Measurements from ENCODE around the gene OGFOD3.

The OGFOD3 gene

DNA sequence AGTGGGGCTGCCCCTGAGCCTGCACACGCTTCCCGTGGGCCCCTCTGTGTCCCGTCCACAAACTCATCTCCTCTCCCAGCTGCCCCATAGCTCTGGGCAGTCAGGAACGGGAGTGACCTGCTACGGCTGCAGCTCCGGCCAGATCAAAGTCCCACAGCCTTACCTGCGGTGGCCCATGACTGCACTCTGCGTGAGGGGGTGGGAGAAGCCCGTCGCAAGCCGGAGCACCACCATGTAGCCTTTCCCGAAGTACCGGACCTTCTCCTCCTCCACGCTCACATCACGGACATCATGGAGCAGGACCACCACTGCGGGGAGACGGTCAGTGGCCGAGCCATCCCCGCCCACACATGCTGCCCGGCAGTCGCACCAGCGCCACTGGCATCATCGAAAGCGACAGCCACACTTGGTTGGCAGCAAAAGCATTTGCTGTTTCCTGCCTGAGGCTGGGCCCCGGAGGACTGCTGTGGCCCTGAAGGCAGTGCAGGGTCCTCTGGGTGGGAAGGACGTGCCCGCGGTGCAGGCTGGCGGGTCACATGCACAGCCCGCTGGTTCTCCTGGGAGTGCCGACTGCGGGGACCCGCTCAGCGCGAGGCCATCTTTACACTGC lies 26.0 kb upstream of the OGFOD3 start:
- no peak overlapping the region for H3K9ac ChIP-seq
- H3K27me3 ChIP-seq (ENCODE audit: control insufficient read depth, insufficient read depth, low read length) = no peaks in the 10 kb centered on the region
- H3K4me3 ChIP-seq (ENCODE audit: low read depth, low read length) = no peak overlapping the region
- no peak overlapping the region for H3K27ac ChIP-seq
- no peak overlapping the region for H3K4me2 ChIP-seq (ENCODE audit: low read length)
- H3K36me3 ChIP-seq (ENCODE audit: control insufficient read depth, insufficient read depth, low read length) = no peaks in the 10 kb centered on the region
- TF ChIP-seq, protein P1, sequence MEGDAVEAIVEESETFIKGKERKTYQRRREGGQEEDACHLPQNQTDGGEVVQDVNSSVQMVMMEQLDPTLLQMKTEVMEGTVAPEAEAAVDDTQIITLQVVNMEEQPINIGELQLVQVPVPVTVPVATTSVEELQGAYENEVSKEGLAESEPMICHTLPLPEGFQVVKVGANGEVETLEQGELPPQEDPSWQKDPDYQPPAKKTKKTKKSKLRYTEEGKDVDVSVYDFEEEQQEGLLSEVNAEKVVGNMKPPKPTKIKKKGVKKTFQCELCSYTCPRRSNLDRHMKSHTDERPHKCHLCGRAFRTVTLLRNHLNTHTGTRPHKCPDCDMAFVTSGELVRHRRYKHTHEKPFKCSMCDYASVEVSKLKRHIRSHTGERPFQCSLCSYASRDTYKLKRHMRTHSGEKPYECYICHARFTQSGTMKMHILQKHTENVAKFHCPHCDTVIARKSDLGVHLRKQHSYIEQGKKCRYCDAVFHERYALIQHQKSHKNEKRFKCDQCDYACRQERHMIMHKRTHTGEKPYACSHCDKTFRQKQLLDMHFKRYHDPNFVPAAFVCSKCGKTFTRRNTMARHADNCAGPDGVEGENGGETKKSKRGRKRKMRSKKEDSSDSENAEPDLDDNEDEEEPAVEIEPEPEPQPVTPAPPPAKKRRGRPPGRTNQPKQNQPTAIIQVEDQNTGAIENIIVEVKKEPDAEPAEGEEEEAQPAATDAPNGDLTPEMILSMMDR (IDR thresholded peaks at IDR 0.05) = no peak
- H2AFZ ChIP-seq = no peak overlapping the region
- peaks cover 15% of the 10 kb centered on the region for H3K4me1 ChIP-seq
- H3K79me2 ChIP-seq = no peaks in the 10 kb centered on the region
- H3K9me3 ChIP-seq (ENCODE audit: control insufficient read depth, low read length) = no peaks in the 10 kb centered on the region

DNA sequence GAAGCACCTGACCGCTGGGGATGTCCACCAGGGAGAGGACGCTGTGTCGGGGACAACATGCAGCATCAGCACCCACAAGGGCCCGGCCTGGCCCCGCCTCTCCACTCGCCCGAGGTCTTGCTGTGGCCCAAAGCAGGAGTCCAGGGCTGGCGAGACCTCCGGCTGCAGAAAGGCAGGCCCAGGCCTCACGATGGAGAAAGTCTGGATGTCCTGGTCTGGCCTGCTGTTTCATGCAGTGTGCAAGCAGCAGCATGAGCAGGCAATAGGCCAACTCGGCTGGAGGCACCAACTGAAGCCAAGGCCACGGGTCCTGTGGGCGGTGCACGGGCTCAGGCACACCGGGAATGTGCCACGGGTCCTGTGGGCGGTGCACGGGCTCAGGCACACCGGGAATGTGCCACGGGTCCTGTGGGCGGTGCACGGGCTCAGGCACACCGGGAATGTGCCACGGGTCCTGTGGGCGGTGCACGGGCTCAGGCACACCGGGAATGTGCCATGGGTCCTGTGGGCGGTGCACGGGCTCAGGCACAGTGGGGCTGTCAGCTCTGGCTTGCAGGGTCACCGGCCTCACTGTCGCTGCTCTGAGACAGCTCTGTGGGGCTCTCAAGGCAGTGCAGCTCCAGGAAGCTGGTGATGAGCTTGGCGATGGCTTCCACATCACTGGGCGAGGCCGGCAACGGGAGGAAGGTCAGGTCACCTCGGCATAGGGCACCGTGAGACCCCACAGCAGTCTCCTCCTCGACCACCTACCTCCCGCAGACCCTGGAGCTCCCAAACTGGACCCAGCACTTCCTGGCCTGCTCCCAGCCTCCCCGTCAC lies 25.3 kb upstream of the OGFOD3 start:
- Histone ChIP-seq H3K27me3 (ENCODE audit: control insufficient read depth, insufficient read depth, low read length) (no peaks in the 10 kb centered on the region), H3K27ac (no peak overlapping the region), H3K79me2 (no peaks in the 10 kb centered on the region), H2AFZ (no peak overlapping the region), H3K4me1 (peaks cover 15% of the 10 kb centered on the region), H3K9me3 (ENCODE audit: control insufficient read depth, low read length) (no peaks in the 10 kb centered on the region), H3K9ac (no peak overlapping the region), H3K4me2 (ENCODE audit: low read length) (no peak overlapping the region), H3K36me3 (ENCODE audit: control insufficient read depth, insufficient read depth, low read length) (no peaks in the 10 kb centered on the region), H3K4me3 (ENCODE audit: low read depth, low read length) (no peak overlapping the region)
- TF ChIP-seq, protein P1 (IDR thresholded peaks at IDR 0.05) = no peak

DNA sequence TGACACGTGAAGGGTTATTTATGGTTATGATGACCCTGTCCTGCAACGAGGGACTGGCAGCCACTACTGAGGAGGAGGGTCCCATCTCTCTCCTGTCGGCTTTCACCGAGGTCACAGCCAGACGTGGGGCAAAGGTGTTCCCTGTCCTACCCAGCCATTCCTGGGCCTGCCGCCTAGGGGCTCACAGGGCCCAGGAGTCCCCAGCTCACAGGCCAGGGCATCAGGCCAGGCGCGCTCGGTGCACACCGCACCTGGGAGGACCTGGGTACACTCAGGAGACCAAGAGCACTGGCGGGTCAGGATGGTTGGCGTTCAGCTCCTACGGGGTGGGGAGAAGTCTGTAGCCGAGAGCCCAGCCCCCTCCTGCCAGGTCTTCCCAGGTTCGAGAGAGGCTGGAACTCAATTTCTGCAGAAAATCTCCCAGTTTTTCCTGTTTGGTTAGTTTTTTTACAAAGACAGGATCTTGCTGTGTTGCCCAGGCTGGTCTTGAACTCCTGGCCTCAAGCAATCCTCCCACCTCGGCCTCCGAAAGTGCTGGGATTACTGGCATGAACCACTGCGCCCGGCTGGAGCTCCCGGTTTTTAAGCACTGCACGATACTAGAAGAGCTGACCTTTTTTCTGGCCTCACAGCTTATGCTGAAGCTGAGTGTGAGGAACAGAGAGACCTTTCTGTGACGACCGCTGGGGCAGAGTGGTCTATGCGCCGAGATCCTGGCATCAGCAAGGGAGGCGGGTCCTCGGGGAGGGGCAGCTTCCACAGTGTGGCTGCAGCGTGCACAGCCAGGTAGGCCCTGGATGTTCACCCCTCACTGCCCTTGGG lies 24.5 kb upstream of the OGFOD3 start:
- Histone ChIP-seq H3K4me2 (ENCODE audit: low read length) (no peak overlapping the region), H3K79me2 (no peaks in the 10 kb centered on the region), H2AFZ (no peak overlapping the region), H3K27ac (no peak overlapping the region), H3K9ac (no peak overlapping the region), H3K27me3 (ENCODE audit: control insufficient read depth, insufficient read depth, low read length) (no peaks in the 10 kb centered on the region), H3K4me1 (peaks cover 15% of the 10 kb centered on the region), H3K36me3 (ENCODE audit: control insufficient read depth, insufficient read depth, low read length) (no peaks in the 10 kb centered on the region), H3K4me3 (ENCODE audit: low read depth, low read length) (no peak overlapping the region), H3K9me3 (ENCODE audit: control insufficient read depth, low read length) (no peaks in the 10 kb centered on the region)
- TF ChIP-seq, protein P1 (IDR thresholded peaks at IDR 0.05) = no peak

DNA sequence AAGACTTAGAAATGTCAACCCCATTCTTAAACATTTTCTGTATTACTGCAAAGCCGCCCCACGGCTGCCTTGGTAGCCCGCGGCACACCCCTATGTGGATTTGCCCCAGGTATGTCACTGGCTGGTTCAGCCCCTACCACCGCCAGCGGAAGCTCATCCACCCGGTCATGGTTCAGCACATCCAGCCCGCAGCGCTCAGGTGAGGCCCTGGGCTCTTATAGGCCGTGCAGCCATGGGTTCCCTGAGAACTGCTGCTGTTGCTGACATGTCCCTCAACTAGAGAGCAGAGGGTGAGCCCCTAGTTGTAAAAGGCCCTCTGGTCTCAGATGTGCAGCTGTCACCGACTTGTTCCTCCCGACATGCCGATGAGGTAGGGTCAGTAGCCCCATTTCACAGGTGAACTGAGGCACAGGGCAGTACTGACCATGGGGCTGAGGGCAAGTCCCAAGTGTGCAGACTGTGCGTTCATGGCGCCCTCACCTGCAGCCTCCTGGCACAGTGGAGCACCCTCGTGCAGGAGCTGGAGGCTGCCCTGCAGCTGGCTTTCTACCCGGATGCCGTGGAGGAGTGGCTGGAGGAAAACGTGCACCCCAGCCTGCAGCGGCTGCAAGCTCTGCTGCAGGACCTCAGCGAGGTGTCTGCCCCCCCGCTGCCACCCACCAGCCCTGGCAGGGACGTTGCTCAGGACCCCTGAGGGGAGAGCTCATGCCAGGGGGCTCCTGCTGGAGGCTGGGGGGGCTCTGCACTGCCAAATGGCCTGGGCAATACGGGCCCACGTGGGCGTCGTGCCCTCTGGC lies 23.5 kb upstream of the OGFOD3 start:
- TF ChIP-seq, protein P1 (IDR thresholded peaks at IDR 0.05) = no peak
- Histone ChIP-seq H3K4me2 (ENCODE audit: low read length) (no peak overlapping the region), H3K4me1 (peaks cover 15% of the 10 kb centered on the region), H3K27me3 (ENCODE audit: control insufficient read depth, insufficient read depth, low read length) (no peaks in the 10 kb centered on the region), H3K9me3 (ENCODE audit: control insufficient read depth, low read length) (no peaks in the 10 kb centered on the region), H3K36me3 (ENCODE audit: control insufficient read depth, insufficient read depth, low read length) (no peaks in the 10 kb centered on the region), H2AFZ (peak overlapping the region; percentile 16), H3K27ac (peak overlapping the region; percentile 82), H3K79me2 (no peaks in the 10 kb centered on the region), H3K9ac (no peak overlapping the region), H3K4me3 (ENCODE audit: low read depth, low read length) (no peak overlapping the region)

All from parathyroid adenoma (tissue), 2 donors.